B cell (primary cell): Measurements from ENCODE around the gene BNC2.

Experiments
- CTCF ChIP-seq: fragments of 200-600 bp; IDR thresholded peaks from one replicate; pipeline ENCODE4 v1.8.0; 2022; ENCODE audit warnings: antibody characterized with exemption, mild to moderate bottlenecking
- EZH2 ChIP-seq: IDR thresholded peaks from 2 replicates; pipeline ENCODE4 v1.6.1; 2012; ENCODE audit warnings: borderline replicate concordance, low read depth, mild to moderate bottlenecking, moderate library complexity, low read length; ENCODE audit not compliant: insufficient read depth, poor library complexity, severe bottlenecking

GRCh38 chr9:16727452-16728136, 142.9 kb downstream of the BNC2 start:
- no peak for TF ChIP-seq CTCF
- TF ChIP-seq EZH2: no peak
